ENCODE data around the gene UHMK1. TPM values are rescaled to one million over a fixed set of nuclear protein-coding genes. Genes with fewer than 3 reads are reported as not detected.
A peak's percentile ranks its signal among the peaks of the same experiment; 100 is the strongest.

The UHMK1 gene
- total RNA-seq, 4 donors from 2014 or later = 26.5 to 57.1 (median 43.3) TPM

GRCh38 chr1:162561616-162562469 is 64.2 kb downstream of the UHMK1 start, which contains the start of gene UAP1:
Gene UAP1 (plus strand): TSS chr1:162561722. CDS start chr1:162566069, 4,347 bp downstream.
- Histone ChIP-seq H3K4me1 (peaks cover 9 to 59% (median 38%) of the 10 kb centered on the region in 4 donors), H3K9me3 (no peaks in the 10 kb centered on the region), H3K36me3 (peaks cover 0 to 7% (median 3%) of the 10 kb centered on the region in 4 donors), H3K4me3 (peak within 1 kb of the TSS; percentile 72 to 90 (median 80)), H3K27me3 (no peaks in the 10 kb centered on the region), H3K27ac (peak within 1 kb of the TSS; percentile 90 to 98 (median 95))
- TF ChIP-seq EP300 (IDR thresholded peaks at IDR 0.05; ENCODE audit: low read depth) (no peak), POLR2AphosphoS5 (IDR thresholded peaks at IDR 0.05) (peak; percentile 85 to 97 (median 92)), POLR2A (IDR thresholded peaks at IDR 0.05) (peak; percentile 98)
- intact Hi-C loops (cut with DNase I; ENCODE audit: low total_unique reads) (no loop called here), in situ Hi-C loops (cut with MboI; ENCODE audit: low pct_ligation_motif_present in 1 of 4, low pct_unique_long_range_greater_than_20kb in 1 of 4, low sequenced_read_pairs in 3 of 4) (no loop called here)
- no peak for DNase-seq
- 0 to 2% methylated on average over 10 to 15 of the region's 69 CpGs for WGBS, 2 donors (ENCODE audit: low coverage in 1 of 2)

GRCh38 chr1:162562470-162562828 is 64.8 kb downstream of the UHMK1 start:
- no peaks in the 10 kb centered on the region for H3K27me3 ChIP-seq
- peak overlapping the region; percentile 90 to 98 (median 95) for H3K27ac ChIP-seq
- 24 to 47% methylated on average over 4 to 5 of the region's 5 CpGs for WGBS, 2 donors (ENCODE audit: low coverage in 1 of 2)
- peak overlapping the region; percentile 72 to 90 (median 80) for H3K4me3 ChIP-seq
- intact Hi-C loops (cut with DNase I; ENCODE audit: low total_unique reads) = no loop called here
- peaks cover 0 to 13% (median 3%) of the 10 kb centered on the region in 4 donors for H3K36me3 ChIP-seq
- H3K9me3 ChIP-seq = no peaks in the 10 kb centered on the region
- peak; percentile 44 for DNase-seq
- peaks cover 9 to 55% (median 37%) of the 10 kb centered on the region in 4 donors for H3K4me1 ChIP-seq
- in situ Hi-C loops (cut with MboI; ENCODE audit: low pct_ligation_motif_present in 1 of 4, low pct_unique_long_range_greater_than_20kb in 1 of 4, low sequenced_read_pairs in 3 of 4) = no loop called here
- peak; percentile 36 for TF ChIP-seq POLR2A (IDR thresholded peaks at IDR 0.05)
- no peak for TF ChIP-seq CTCF (IDR thresholded peaks at IDR 0.05)
- peak in 2 of 3 donors; percentile 55 to 84 for TF ChIP-seq POLR2AphosphoS5 (IDR thresholded peaks at IDR 0.05)
- no peak for TF ChIP-seq EP300 (IDR thresholded peaks at IDR 0.05; ENCODE audit: low read depth)

GRCh38 chr1:162564762-162565218 is 67.2 kb downstream of the UHMK1 start:
- in situ Hi-C loops (cut with MboI; ENCODE audit: low pct_ligation_motif_present in 1 of 4, low pct_unique_long_range_greater_than_20kb in 1 of 4, low sequenced_read_pairs in 3 of 4) (no loop called here), intact Hi-C loops (cut with DNase I; ENCODE audit: low total_unique reads) (no loop called here)
- no peak overlapping the region for H3K4me3 ChIP-seq
- H3K4me1 ChIP-seq = peaks cover 9 to 72% (median 51%) of the 10 kb centered on the region in 4 donors
- DNase-seq = no peak
- peaks cover 0 to 13% (median 5%) of the 10 kb centered on the region in 4 donors for H3K36me3 ChIP-seq
- TF ChIP-seq CTCF (IDR thresholded peaks at IDR 0.05) (peak in 2 of 5 experiments; percentile 7 to 10), POLR2AphosphoS5 (IDR thresholded peaks at IDR 0.05) (no peak), POLR2A (IDR thresholded peaks at IDR 0.05) (no peak)
- H3K27ac ChIP-seq = no peak overlapping the region
- 83 to 100% methylated on average over 1 to 5 of the region's 5 CpGs for WGBS, 2 donors (ENCODE audit: low coverage in 1 of 2)
- H3K27me3 ChIP-seq = no peaks in the 10 kb centered on the region
- H3K9me3 ChIP-seq = no peaks in the 10 kb centered on the region

GRCh38 chr1:162565460-162565859 is 67.8 kb downstream of the UHMK1 start:
- TF ChIP-seq EP300 (IDR thresholded peaks at IDR 0.05; ENCODE audit: low read depth) (no peak), CTCF (IDR thresholded peaks at IDR 0.05) (no peak)
- no peak overlapping the region for H3K4me3 ChIP-seq
- H3K27me3 ChIP-seq = no peaks in the 10 kb centered on the region
- DNase-seq = no peak
- in situ Hi-C loops (cut with MboI; ENCODE audit: low pct_ligation_motif_present in 1 of 4, low pct_unique_long_range_greater_than_20kb in 1 of 4, low sequenced_read_pairs in 3 of 4) = no loop called here
- no peak overlapping the region for H3K27ac ChIP-seq
- H3K36me3 ChIP-seq = peaks cover 0 to 13% (median 5%) of the 10 kb centered on the region in 4 donors
- H3K9me3 ChIP-seq = no peaks in the 10 kb centered on the region
- H3K4me1 ChIP-seq = peaks cover 6 to 72% (median 48%) of the 10 kb centered on the region in 4 donors
- intact Hi-C loops (cut with DNase I; ENCODE audit: low total_unique reads) = no loop called here

Data from transverse colon (tissue), 4 donors.